Measurements from ENCODE around the gene STK32B.

Gene STK32B

GRCh38 chr4:5127556-5127955, 76.3 kb downstream of the STK32B start:
- H3K4me3 Mint-ChIP-seq = no peak overlapping the region
- TF ChIP-seq CTCF (IDR thresholded peaks at IDR 0.05) = no peak
- peaks cover 25% of the 10 kb centered on the region for H3K27me3 Mint-ChIP-seq (ENCODE audit: low read depth, poor library complexity)
- no peak overlapping the region for H3K27ac Mint-ChIP-seq
- no peaks in the 10 kb centered on the region for H3K36me3 Mint-ChIP-seq (ENCODE audit: low read depth)
- peaks cover 7% of the 10 kb centered on the region for H3K9me3 Mint-ChIP-seq
- peaks cover 4% of the 10 kb centered on the region for H3K4me1 Mint-ChIP-seq
- no peak for DNase-seq

- no peaks in the 10 kb centered on the region for H3K36me3 Mint-ChIP-seq (ENCODE audit: low read depth)
- H3K9me3 Mint-ChIP-seq = peaks cover 7% of the 10 kb centered on the region
- H3K27ac Mint-ChIP-seq = no peak overlapping the region
- H3K4me3 Mint-ChIP-seq = no peak overlapping the region
- no peak for TF ChIP-seq CTCF (IDR thresholded peaks at IDR 0.05)
- H3K27me3 Mint-ChIP-seq (ENCODE audit: low read depth, poor library complexity) = peaks cover 25% of the 10 kb centered on the region
- no peak for DNase-seq
- H3K4me1 Mint-ChIP-seq = peaks cover 4% of the 10 kb centered on the region
Measured at GRCh38 chr4:5128569-5128968, 77.3 kb downstream of the STK32B start.

- Mint-ChIP-seq H3K9me3 (peaks cover 7% of the 10 kb centered on the region), H3K4me1 (no peaks in the 10 kb centered on the region), H3K4me3 (no peak overlapping the region), H3K27me3 (ENCODE audit: low read depth, poor library complexity) (peaks cover 25% of the 10 kb centered on the region), H3K27ac (no peak overlapping the region), H3K36me3 (ENCODE audit: low read depth) (no peaks in the 10 kb centered on the region)
- DNase-seq = no peak
- no peak for TF ChIP-seq CTCF (IDR thresholded peaks at IDR 0.05)
Measured at GRCh38 chr4:5133201-5133600, 81.9 kb downstream of the STK32B start.

GRCh38 chr4:5133933-5134594, 82.8 kb downstream of the STK32B start:
- no peak for TF ChIP-seq CTCF (IDR thresholded peaks at IDR 0.05)
- Mint-ChIP-seq H3K36me3 (ENCODE audit: low read depth) (no peaks in the 10 kb centered on the region), H3K4me1 (peaks cover under 1% of the 10 kb centered on the region), H3K27ac (no peak overlapping the region), H3K4me3 (no peak overlapping the region), H3K9me3 (peaks cover 7% of the 10 kb centered on the region), H3K27me3 (ENCODE audit: low read depth, poor library complexity) (peaks cover 27% of the 10 kb centered on the region)
- no peak for DNase-seq

- TF ChIP-seq CTCF (IDR thresholded peaks at IDR 0.05) = no peak
- H3K27ac Mint-ChIP-seq = no peak overlapping the region
Measured at GRCh38 chr4:5134620-5135019, 83.3 kb downstream of the STK32B start.

GRCh38 chr4:5137226-5137625, 85.9 kb downstream of the STK32B start:
- no peak for TF ChIP-seq CTCF (IDR thresholded peaks at IDR 0.05)
- H3K36me3 Mint-ChIP-seq (ENCODE audit: low read depth) = no peaks in the 10 kb centered on the region
- no peak for DNase-seq
- H3K27me3 Mint-ChIP-seq (ENCODE audit: low read depth, poor library complexity) = peaks cover 23% of the 10 kb centered on the region
- no peak overlapping the region for H3K27ac Mint-ChIP-seq
- no peak overlapping the region for H3K4me3 Mint-ChIP-seq
- H3K9me3 Mint-ChIP-seq = no peaks in the 10 kb centered on the region
- H3K4me1 Mint-ChIP-seq = peaks cover 6% of the 10 kb centered on the region

More at GRCh38 chr4:5134620-5135019, 83.3 kb downstream of the STK32B start:
- Mint-ChIP-seq H3K4me3 (no peak overlapping the region), H3K4me1 (peaks cover 6% of the 10 kb centered on the region), H3K27me3 (ENCODE audit: low read depth, poor library complexity) (peaks cover 27% of the 10 kb centered on the region), H3K36me3 (ENCODE audit: low read depth) (no peaks in the 10 kb centered on the region), H3K9me3 (peaks cover 7% of the 10 kb centered on the region)
- DNase-seq = no peak

Measured in nephron progenitor cell (in vitro differentiated cells).